HG03442 (cell line): ENCODE measurements around the gene B3GNT4.
"Not testable (repeated sequence)": the region's sequence is repeated elsewhere in the genome, so short reads cannot be mapped to it uniquely, and the experiment has no call there.

Experiments
- ATAC-seq: cut with Tn5 transposase; IDR thresholded peaks from one replicate; pipeline ENCODE4 v1.9.1; 2021; ENCODE audit warnings: mild to moderate bottlenecking, moderate library complexity; ENCODE audit not compliant: unreplicated experiment

The B3GNT4 gene

DNA sequence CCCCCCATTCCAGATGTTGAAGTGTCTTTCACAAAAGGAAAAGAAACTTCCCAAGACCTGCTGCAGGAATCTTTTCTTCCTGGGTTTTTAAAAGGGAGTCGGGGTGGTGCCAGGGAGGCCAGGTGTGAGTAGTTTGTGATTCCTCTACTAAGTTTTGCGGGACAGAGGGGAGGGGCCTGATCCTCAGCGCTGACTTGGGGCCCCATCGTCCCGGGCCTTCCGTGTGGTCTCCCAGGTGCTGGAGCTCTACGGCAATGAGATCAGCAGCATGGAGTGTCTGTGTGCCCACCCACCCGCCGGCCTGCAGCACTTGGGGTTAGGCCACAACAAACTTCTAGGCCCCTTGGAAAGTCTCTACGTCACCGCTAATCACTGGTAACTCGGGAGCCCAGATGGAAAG is 16.0 kb upstream of the B3GNT4 start:
- no peak for ATAC-seq

DNA sequence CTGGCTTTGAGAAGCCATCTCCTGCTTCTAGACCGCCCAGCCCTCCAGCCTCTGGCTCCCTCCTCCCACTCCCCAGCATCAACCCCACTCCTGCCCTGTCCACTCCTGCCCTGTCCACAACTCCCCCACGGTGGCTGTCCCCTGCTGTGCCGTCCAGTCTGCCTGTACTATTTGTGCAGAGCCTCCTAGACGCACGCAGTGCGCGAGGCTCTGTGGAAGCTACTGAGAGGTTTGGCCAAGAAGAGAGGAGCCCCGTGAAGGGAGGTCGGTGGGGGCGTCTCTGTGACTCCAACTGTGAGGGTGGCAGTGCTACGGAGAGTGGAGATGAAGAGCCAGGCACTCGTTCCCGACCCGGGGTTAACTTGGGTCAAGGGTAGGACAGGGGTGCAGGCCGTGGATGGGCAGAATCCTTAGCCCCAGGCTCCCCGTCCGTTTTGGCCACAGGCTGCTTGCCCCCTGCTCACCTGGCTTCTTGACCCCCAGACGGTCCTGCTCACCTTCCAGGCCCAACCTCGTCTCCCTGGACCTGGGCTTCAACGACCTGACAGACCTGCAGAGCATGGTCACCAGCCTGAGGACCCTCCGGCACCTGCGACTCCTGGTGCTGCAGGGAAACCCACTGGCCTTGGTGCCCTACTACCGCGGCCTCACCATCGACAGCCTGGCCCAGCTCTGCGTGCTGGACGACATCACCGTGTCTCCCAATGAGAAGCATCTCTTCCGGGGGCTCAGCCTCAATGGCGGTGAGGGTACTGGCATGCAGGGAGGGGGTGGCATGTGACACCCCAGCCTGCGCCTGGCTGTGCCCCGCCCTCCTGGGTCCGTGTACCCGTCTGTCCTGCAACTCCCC is 13.7 kb upstream of the B3GNT4 start:
- no peak for ATAC-seq

DNA sequence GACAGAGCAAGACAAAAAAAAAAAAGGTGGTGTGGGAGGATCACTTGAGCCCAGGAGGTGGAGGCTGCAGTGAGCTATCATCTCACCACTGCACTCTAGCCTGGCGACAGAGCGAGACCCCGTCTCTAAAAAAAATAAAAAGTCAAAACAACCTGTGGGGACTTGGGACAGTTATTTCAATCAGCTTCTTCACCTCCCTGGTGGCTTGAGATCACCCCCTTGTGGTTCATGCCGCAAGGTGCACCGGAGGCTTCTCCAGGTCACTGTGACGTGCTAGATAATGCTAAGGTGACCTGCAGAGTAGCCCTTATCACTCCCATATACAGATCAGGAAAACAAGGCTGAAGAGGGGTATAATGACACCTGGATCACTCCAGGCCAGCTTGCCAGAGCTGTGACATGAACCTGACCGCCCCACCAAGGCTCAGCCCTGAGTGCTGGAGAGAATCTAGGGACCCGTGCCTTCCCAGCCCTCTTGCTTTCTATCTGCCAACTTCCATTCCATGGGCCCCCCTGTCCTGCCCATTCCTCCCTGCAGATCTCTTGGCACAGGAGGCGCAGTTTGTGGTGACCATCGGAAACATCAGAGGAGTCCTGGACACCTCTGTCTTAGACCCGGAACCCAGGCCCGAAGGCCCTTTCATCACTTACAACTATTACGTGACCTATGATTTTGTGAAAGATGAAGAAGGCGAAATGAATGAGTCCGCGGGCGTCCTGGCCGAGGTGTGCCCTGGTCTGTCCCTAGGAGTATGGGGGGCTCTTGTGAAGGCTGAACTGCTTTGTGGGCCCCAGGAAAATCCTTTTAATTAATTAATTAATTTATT is 12.5 kb upstream of the B3GNT4 start:
- no peak for ATAC-seq

GRCh38 chr12:122192441-122192840 is 11.1 kb upstream of the B3GNT4 start:
- no peak for ATAC-seq

DNA sequence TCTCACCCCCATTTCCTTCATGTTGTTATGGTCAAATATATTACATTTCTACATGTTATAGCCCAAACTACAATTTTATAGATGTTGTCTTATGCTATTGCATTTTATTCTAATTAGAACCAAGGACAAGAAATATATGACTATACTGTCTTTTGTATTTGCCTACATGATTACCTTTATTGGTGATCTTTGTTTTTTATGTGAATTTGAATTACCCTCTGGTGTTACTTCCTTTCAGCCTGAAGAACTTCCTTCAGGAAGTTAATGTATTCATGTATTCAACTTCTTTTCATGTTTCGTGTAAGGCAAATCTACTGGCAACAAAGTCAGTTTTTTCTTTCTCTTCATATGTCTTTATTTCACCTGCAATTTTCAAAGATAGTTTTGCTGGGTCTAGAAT is 8.7 kb upstream of the B3GNT4 start:
- no peak for ATAC-seq

DNA sequence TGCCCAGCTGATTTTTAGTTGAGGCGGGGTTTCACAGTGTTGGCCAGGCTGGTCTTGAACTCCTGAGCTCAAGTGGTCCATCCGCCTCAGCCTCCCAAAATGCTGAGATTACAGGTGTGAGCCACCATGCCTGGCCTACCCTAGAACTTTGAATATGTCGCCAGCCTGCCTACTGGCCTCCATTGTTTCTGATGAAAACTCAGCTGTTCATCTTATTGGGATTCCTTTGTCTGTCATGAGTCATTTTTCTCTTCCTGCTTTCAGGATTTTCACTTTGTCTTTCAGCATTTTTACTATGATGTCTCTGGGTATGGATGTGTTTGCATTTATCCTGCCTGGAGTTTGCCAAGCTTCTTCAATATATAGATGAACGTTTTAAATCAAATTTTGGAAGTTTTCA is 8.1 kb upstream of the B3GNT4 start:
- no peak for ATAC-seq

GRCh38 chr12:122197612-122197966 is 5.9 kb upstream of the B3GNT4 start:
- ATAC-seq = no peak

- ATAC-seq = no peak
Observed at GRCh38 chr12:122199484-122200355, 3.8 kb upstream of the B3GNT4 start.

DNA sequence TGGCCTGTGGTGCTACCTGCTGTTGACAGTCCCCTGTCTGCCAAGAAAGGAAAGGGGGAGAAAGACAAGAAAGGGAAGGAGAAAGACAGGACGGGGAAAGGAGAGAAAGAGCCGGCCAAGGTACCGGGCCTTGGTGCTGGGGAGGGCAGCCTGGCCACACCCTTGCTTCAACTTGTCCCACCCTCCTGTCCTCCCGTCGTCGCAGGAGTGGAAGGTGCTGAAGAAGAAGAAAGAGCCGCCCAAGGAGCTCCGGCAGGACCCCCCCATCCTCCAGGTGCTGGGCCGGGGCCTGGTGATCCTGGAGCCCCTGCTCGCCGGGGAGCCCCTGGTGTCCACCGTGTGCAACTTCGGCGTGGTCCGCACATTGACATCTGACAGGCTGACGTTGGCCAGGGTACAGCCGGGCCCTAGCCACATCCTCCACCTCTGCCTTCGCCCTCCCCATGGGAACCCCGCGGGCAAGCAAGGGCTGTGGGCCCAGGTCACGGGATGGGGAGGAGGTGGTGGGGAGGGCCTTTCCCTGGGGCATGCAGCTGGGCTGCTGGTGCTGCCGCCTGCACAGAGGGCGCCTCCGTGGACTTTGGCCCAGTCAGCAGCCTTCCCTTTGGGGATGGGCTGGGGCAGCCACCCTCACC is 2.9 kb upstream of the B3GNT4 start:
- no peak for ATAC-seq

- ATAC-seq = no peak
Observed at GRCh38 chr12:122201381-122201780, 2.1 kb upstream of the B3GNT4 start.

DNA sequence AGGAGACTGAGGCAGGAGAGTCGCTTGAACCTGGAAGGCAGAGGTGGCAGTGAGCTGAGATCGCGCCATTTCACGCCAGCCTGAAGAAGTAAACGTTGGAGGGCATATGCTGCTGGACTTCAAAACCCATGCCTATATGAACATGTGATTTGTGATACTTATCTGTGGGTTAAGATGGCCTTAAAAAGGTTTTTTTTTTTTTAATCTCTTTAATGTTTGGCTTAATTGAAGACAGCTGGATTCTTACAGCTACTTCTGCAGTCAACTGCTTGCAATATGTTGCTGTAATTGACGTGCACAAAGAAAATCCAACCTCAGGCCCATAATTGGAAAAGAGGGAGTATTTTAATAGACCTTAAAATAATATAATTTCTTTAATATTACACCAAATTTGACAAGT is 1.5 kb upstream of the B3GNT4 start:
- no peak for ATAC-seq

- not testable (repeated sequence) for ATAC-seq
Observed at GRCh38 chr12:122202811-122203210, 698 bp upstream of the B3GNT4 start.

- no peak for ATAC-seq
Observed at GRCh38 chr12:122204167-122205052, 901 bp downstream of the B3GNT4 start.

GRCh38 chr12:122205053-122205925 is 1.8 kb downstream of the B3GNT4 start:
- no peak for ATAC-seq

GRCh38 chr12:122206111-122206881 is 2.8 kb downstream of the B3GNT4 start:
- no peak for ATAC-seq

GRCh38 chr12:122206976-122207375 is 3.5 kb downstream of the B3GNT4 start:
- no peak for ATAC-seq

DNA sequence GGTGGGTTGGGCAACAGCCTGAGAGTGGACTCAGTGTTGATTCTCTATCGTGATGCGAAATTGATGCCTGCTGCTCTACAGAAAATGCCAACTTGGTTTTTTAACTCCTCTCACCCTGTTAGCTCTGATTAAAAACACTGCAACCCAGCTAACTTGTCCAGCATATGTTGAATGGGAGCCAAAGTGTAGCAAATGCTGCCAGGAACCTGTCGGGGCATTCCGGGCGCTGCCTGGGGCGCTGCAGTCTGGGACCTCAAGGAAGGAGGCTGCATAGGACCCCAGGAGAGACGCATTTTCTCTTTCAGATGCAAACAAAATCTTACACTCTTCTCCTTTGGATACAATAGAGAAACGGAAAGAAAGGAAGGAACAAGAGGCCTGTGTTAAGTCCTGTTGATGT is 3.9 kb downstream of the B3GNT4 start:
- ATAC-seq = no peak
